ENCODE results near the gene BBOX1.

Gene BBOX1

GRCh38 chr11:27118371-27118770, 77.8 kb downstream of the BBOX1 start:
- TF ChIP-seq GATA2 (IDR thresholded peaks at IDR 0.05; ENCODE audit: low read depth, low read length) (no peak), GATA3 (IDR thresholded peaks at IDR 0.05; ENCODE audit: low read depth, low read length) (no peak)

GRCh38 chr11:27118949-27119348, 78.3 kb downstream of the BBOX1 start:
- TF ChIP-seq GATA3 (IDR thresholded peaks at IDR 0.05; ENCODE audit: low read depth, low read length) (no peak), GATA2 (IDR thresholded peaks at IDR 0.05; ENCODE audit: low read depth, low read length) (no peak)

GRCh38 chr11:27119396-27119795, 78.8 kb downstream of the BBOX1 start:
- no peak for TF ChIP-seq GATA3 (IDR thresholded peaks at IDR 0.05; ENCODE audit: low read depth, low read length)

- no peak for TF ChIP-seq GATA3 (IDR thresholded peaks at IDR 0.05; ENCODE audit: low read depth, low read length)
- no peak for TF ChIP-seq GATA2 (IDR thresholded peaks at IDR 0.05; ENCODE audit: low read depth, low read length)
Observed at GRCh38 chr11:27120211-27120610, 79.6 kb downstream of the BBOX1 start.

GRCh38 chr11:27122001-27122400, 81.4 kb downstream of the BBOX1 start:
- TF ChIP-seq GATA2 (IDR thresholded peaks at IDR 0.05; ENCODE audit: low read depth, low read length) (no peak), GATA3 (IDR thresholded peaks at IDR 0.05; ENCODE audit: low read depth, low read length) (no peak)

- TF ChIP-seq GATA2 (IDR thresholded peaks at IDR 0.05; ENCODE audit: low read depth, low read length) (no peak), GATA3 (IDR thresholded peaks at IDR 0.05; ENCODE audit: low read depth, low read length) (no peak)
Observed at GRCh38 chr11:27124514-27125264, 84.1 kb downstream of the BBOX1 start.

- no peak for TF ChIP-seq GATA3 (IDR thresholded peaks at IDR 0.05; ENCODE audit: low read depth, low read length)
- no peak for TF ChIP-seq GATA2 (IDR thresholded peaks at IDR 0.05; ENCODE audit: low read depth, low read length)
Observed at GRCh38 chr11:27129686-27130085, 89.1 kb downstream of the BBOX1 start.

GRCh38 chr11:27130806-27131205, 90.2 kb downstream of the BBOX1 start:
- TF ChIP-seq GATA3 (IDR thresholded peaks at IDR 0.05; ENCODE audit: low read depth, low read length) (no peak), GATA2 (IDR thresholded peaks at IDR 0.05; ENCODE audit: low read depth, low read length) (no peak)

GRCh38 chr11:27138716-27139115, 98.1 kb downstream of the BBOX1 start:
- TF ChIP-seq GATA3 (IDR thresholded peaks at IDR 0.05; ENCODE audit: low read depth, low read length) (no peak), GATA2 (IDR thresholded peaks at IDR 0.05; ENCODE audit: low read depth, low read length) (no peak)

GRCh38 chr11:27139742-27140367, 99.2 kb downstream of the BBOX1 start:
- TF ChIP-seq GATA3 (IDR thresholded peaks at IDR 0.05; ENCODE audit: low read depth, low read length) (no peak), GATA2 (IDR thresholded peaks at IDR 0.05; ENCODE audit: low read depth, low read length) (no peak)

GRCh38 chr11:27141576-27141975, 101.0 kb downstream of the BBOX1 start:
- no peak for TF ChIP-seq GATA2 (IDR thresholded peaks at IDR 0.05; ENCODE audit: low read depth, low read length)
- TF ChIP-seq GATA3 (IDR thresholded peaks at IDR 0.05; ENCODE audit: low read depth, low read length) = no peak

GRCh38 chr11:27147916-27148315, 107.3 kb downstream of the BBOX1 start:
- TF ChIP-seq GATA2 (IDR thresholded peaks at IDR 0.05; ENCODE audit: low read depth, low read length) = no peak
- TF ChIP-seq GATA3 (IDR thresholded peaks at IDR 0.05; ENCODE audit: low read depth, low read length) = no peak

GRCh38 chr11:27148506-27148905, 107.9 kb downstream of the BBOX1 start:
- TF ChIP-seq GATA2 (IDR thresholded peaks at IDR 0.05; ENCODE audit: low read depth, low read length) = no peak
- TF ChIP-seq GATA3 (IDR thresholded peaks at IDR 0.05; ENCODE audit: low read depth, low read length) = no peak

- no peak for TF ChIP-seq GATA3 (IDR thresholded peaks at IDR 0.05; ENCODE audit: low read depth, low read length)
- no peak for TF ChIP-seq GATA2 (IDR thresholded peaks at IDR 0.05; ENCODE audit: low read depth, low read length)
Observed at GRCh38 chr11:27150098-27150497, 109.5 kb downstream of the BBOX1 start.

GRCh38 chr11:27153136-27153535, 112.5 kb downstream of the BBOX1 start:
- TF ChIP-seq GATA2 (IDR thresholded peaks at IDR 0.05; ENCODE audit: low read depth, low read length) (no peak), GATA3 (IDR thresholded peaks at IDR 0.05; ENCODE audit: low read depth, low read length) (no peak)
